Thymus (tissue), 11 donors: ENCODE data around the gene CHI3L2. TPM values are rescaled to one million over a fixed set of nuclear protein-coding genes. Genes with fewer than 3 reads are reported as not detected.
"Not testable (repeated sequence)": the region's sequence is repeated elsewhere in the genome, so short reads cannot be mapped to it uniquely, and the experiment has no call there.

ENCODE experiments used
- DNase-seq, 9 donors: peaks; one replicate each; pipeline ENCODE4 v3.0.0-alpha.2; 2013; ENCODE audit warnings: low spot score in 9 of 9, low read depth in 6 of 9, missing footprints in 1 of 9
- H3K27ac ChIP-seq, 2 donors: one replicate each; pipeline ENCODE4 v1.5.1; 2013; ENCODE audit warnings: control low read depth in 1 of 2, low read depth in 1 of 2, low read length in 1 of 2, mild to moderate bottlenecking in 1 of 2, moderate library complexity in 1 of 2
- H3K27me3 ChIP-seq, 2 donors: one replicate each; pipeline ENCODE4 v1.5.1; 2013; ENCODE audit warnings: low read length in 1 of 2; ENCODE audit not compliant: control insufficient read depth in 2 of 2, insufficient read depth in 1 of 2
- H3K36me3 ChIP-seq, 2 donors: one replicate each; pipeline ENCODE4 v1.5.1; 2013; ENCODE audit warnings: low read length in 1 of 2, mild to moderate bottlenecking in 1 of 2, moderate library complexity in 1 of 2; ENCODE audit not compliant: control insufficient read depth in 2 of 2, insufficient read depth in 2 of 2
- H3K4me1 ChIP-seq, 2 donors: one replicate each; pipeline ENCODE4 v1.5.1; 2013; ENCODE audit warnings: low read length in 2 of 2; ENCODE audit not compliant: control insufficient read depth in 2 of 2, insufficient read depth in 2 of 2
- H3K4me3 ChIP-seq, 2 donors: one replicate each; pipeline ENCODE4 v1.5.1; 2013; ENCODE audit warnings: low read length in 2 of 2, control low read depth in 1 of 2, mild to moderate bottlenecking in 1 of 2
- H3K9me3 ChIP-seq, 2 donors: one replicate each; pipeline ENCODE4 v1.5.1; 2013; ENCODE audit warnings: low read length in 1 of 2, mild to moderate bottlenecking in 1 of 2; ENCODE audit not compliant: control insufficient read depth in 2 of 2, insufficient read depth in 1 of 2
- WGBS: extraction: QIAGEN DNeasy Blood & Tissue Kit; methylation state at CpG from one replicate; pipeline ENCODE4 v1.1.7; 2013; 5-methylcytosine and 5-hydroxymethylcytosine counted together
- polyA plus RNA-seq: library from polyadenylated mRNA; stranded (reverse); fragments of 200-250 nt; gene quantifications from one replicate; pipeline ENCODE4 v1.2.3, GENCODE V29; 2013
- total RNA-seq: library from RNA; stranded (reverse); fragments of 120-200 nt; gene quantifications from one replicate; pipeline ENCODE4 v1.2.4, GENCODE V29; 2013
- donor health status: healthy.

The CHI3L2 gene
- total and polyA plus RNA-seq, 2 donors = 190 to 291 TPM

- WGBS = 84% methylated on average over 2 of the region's 2 CpGs
- not testable (repeated sequence) for H3K36me3 ChIP-seq, H3K27me3 ChIP-seq, H3K9me3 ChIP-seq, DNase-seq
- Histone ChIP-seq H3K27ac (peak overlapping the region; percentile 98 to 99), H3K4me1 (peaks cover 74 to 85% of the 10 kb centered on the region in 2 donors), H3K4me3 (peak overlapping the region; percentile 8 to 43)
These were observed 12.2 kb upstream of the CHI3L2 start for GRCh38 chr1:111215285-111215684.

DNA sequence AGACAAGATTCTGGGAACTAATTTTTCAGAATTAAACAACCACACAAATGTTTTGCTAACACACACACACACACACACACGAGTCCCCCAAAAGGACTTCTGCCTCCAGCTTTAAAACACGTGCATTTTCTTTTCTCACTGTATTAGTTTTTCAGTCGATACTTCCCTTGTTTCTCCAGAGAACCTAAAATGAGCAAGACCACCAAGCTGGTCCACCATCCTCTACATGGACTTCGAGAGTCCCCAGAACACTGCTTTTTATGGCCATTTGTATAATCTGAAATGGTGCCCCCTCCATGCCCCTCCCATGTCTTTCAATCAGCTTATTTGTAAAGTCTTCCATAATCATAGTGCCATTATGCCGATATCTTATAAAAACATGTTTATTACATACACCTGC is 10.8 kb upstream of the CHI3L2 start:
- Histone ChIP-seq H3K4me3 (no peak overlapping the region), H3K4me1 (peaks cover 85 to 93% of the 10 kb centered on the region in 2 donors), H3K36me3 (no peaks in the 10 kb centered on the region), H3K27me3 (no peaks in the 10 kb centered on the region), H3K9me3 (no peaks in the 10 kb centered on the region), H3K27ac (peak overlapping the region; percentile 98 to 99)
- no peak for DNase-seq
- 64% methylated on average over 5 of the region's 5 CpGs for WGBS

- H3K27ac ChIP-seq = peak overlapping the region; percentile 80 to 98
- WGBS = 75% methylated on average over 5 of the region's 5 CpGs
- peaks cover 87 to 93% of the 10 kb centered on the region in 2 donors for H3K4me1 ChIP-seq
- H3K36me3 ChIP-seq = no peaks in the 10 kb centered on the region
- H3K4me3 ChIP-seq = no peak overlapping the region
- H3K27me3 ChIP-seq = no peaks in the 10 kb centered on the region
- no peaks in the 10 kb centered on the region for H3K9me3 ChIP-seq
- no peak for DNase-seq
These were observed 10.2 kb upstream of the CHI3L2 start for GRCh38 chr1:111217183-111217910.

DNA sequence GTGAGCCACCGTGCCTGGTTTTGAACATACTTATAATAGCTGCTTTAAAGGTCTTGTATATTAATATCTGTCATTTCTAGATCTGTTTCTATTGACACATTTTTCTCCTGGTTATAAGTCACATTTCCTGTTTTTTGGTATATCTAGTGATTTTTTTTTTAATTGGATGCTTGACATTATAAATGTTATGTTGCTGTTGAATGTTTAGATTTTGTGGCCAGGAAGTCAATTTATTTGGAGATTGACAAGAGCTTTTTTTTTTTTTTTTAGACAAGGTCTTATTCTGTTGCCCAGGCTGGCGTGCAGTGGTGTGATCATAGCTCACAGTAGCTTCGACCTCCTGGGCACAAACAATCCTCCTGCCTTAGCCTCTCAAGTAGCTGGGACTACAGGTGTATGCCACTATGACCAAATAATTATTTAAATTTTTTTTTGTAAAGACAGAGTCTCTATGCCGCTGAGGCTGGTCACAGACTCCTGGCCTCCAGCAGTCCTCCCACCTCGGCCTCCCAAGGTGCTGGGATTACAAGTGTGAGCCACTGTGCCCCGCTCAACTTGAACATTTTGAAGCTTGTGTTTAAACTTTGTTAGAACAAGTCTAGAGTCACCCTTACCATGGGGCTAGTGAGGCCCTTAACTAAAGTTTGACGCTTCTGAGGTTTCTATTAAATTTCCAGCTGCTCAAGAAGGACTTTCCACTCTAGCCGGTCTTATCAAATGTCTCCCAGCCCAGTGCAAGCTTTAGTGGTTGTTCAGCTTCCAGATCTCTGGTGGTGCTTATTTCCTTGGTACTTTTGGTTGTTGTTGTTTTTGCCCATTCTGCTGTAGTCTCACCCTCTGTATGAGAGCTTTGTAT is 8.6 kb upstream of the CHI3L2 start:
- Histone ChIP-seq H3K27me3 (no peaks in the 10 kb centered on the region), H3K27ac (peak overlapping the region; percentile 90 to 95)

GRCh38 chr1:111219557-111220286 is 7.8 kb upstream of the CHI3L2 start:
- WGBS = 42% methylated on average over 5 of the region's 5 CpGs
- Histone ChIP-seq H3K4me3 (no peak overlapping the region), H3K27me3 (no peaks in the 10 kb centered on the region), H3K4me1 (peaks cover 76 to 90% of the 10 kb centered on the region in 2 donors), H3K27ac (peak overlapping the region; percentile 90 to 95), H3K36me3 (no peaks in the 10 kb centered on the region), H3K9me3 (no peaks in the 10 kb centered on the region)
- DNase-seq = peak in 3 of 9 donors; percentile 48 to 79 (median 62)

More for the DNA sequence above, 8.6 kb upstream of the CHI3L2 start:
- Histone ChIP-seq H3K36me3 (no peaks in the 10 kb centered on the region), H3K4me1 (peaks cover 84 to 93% of the 10 kb centered on the region in 2 donors), H3K4me3 (no peak overlapping the region), H3K9me3 (no peaks in the 10 kb centered on the region)
- DNase-seq = no peak
- WGBS = 92% methylated on average over 8 of the region's 8 CpGs

- no peaks in the 10 kb centered on the region for H3K36me3 ChIP-seq
- WGBS = 98% methylated on average over 6 of the region's 6 CpGs
- peak in 1 of 9 donors; percentile 27 for DNase-seq
- no peak overlapping the region for H3K4me3 ChIP-seq
- no peaks in the 10 kb centered on the region for H3K27me3 ChIP-seq
- H3K4me1 ChIP-seq = peaks cover 74 to 88% of the 10 kb centered on the region in 2 donors
- no peaks in the 10 kb centered on the region for H3K9me3 ChIP-seq
- peak overlapping the region; percentile 90 to 95 for H3K27ac ChIP-seq
These were observed 7.1 kb upstream of the CHI3L2 start for GRCh38 chr1:111220302-111220890.

GRCh38 chr1:111221276-111221632 is 6.3 kb upstream of the CHI3L2 start:
- no peak for DNase-seq
- peaks cover 69 to 88% of the 10 kb centered on the region in 2 donors for H3K4me1 ChIP-seq
- WGBS = 58% methylated on average over 2 of the region's 2 CpGs
- no peaks in the 10 kb centered on the region for H3K9me3 ChIP-seq
- H3K36me3 ChIP-seq = no peaks in the 10 kb centered on the region
- H3K4me3 ChIP-seq = peak overlapping the region in 1 of 2 donors; percentile 33
- no peaks in the 10 kb centered on the region for H3K27me3 ChIP-seq
- H3K27ac ChIP-seq = peak overlapping the region; percentile 89 to 90

GRCh38 chr1:111221633-111222291 is 5.8 kb upstream of the CHI3L2 start:
- Histone ChIP-seq H3K27ac (peak overlapping the region; percentile 89 to 90), H3K36me3 (no peaks in the 10 kb centered on the region), H3K9me3 (no peaks in the 10 kb centered on the region), H3K4me3 (peak overlapping the region; percentile 33), H3K27me3 (no peaks in the 10 kb centered on the region), H3K4me1 (peaks cover 69 to 88% of the 10 kb centered on the region in 2 donors)
- DNase-seq = peak in 7 of 9 donors; percentile 76 to 97 (median 89)
- 15% methylated on average over 5 of the region's 5 CpGs for WGBS
